Inflammatory macrophage (primary cell): ENCODE results near the gene WDR86.

Source experiments
- DNase-seq, 2 donors: peaks; one replicate each; pipeline ENCODE4 v3.0.0-alpha.2; 2020 to 2022

The WDR86 gene

GRCh38 chr7:151439855-151440798, 30.3 kb upstream of the WDR86 start, which contains the start of gene CRYGN:
Gene CRYGN, minus strand, starts transcription at chr7:151440141. Its CDS starts 224 bp downstream, at chr7:151439917.
- DNase-seq: no peak

- no peak for DNase-seq
Measured at GRCh38 chr7:151438864-151439601, 29.2 kb upstream of the WDR86 start.

- no peak for DNase-seq
Measured at GRCh38 chr7:151437866-151438516, 28.2 kb upstream of the WDR86 start.

- no peak for DNase-seq
Measured at GRCh38 chr7:151437159-151437553, 27.3 kb upstream of the WDR86 start.

GRCh38 chr7:151436446-151437158, 26.8 kb upstream of the WDR86 start:
- DNase-seq: no peak

- no peak for DNase-seq
Measured at GRCh38 chr7:151435971-151436370, 26.1 kb upstream of the WDR86 start.

- DNase-seq: no peak
Measured at GRCh38 chr7:151435103-151435916, 25.5 kb upstream of the WDR86 start.

GRCh38 chr7:151434549-151434948, 24.7 kb upstream of the WDR86 start:
- DNase-seq: no peak

GRCh38 chr7:151433721-151434400, 24.0 kb upstream of the WDR86 start:
- DNase-seq: no peak

- DNase-seq: no peak
Measured at GRCh38 chr7:151432658-151433521, 23.1 kb upstream of the WDR86 start.

GRCh38 chr7:151431768-151432311, 22.0 kb upstream of the WDR86 start:
- DNase-seq: no peak

GRCh38 chr7:151431281-151431767, 21.5 kb upstream of the WDR86 start:
- DNase-seq: no peak

GRCh38 chr7:151430391-151431205, 20.8 kb upstream of the WDR86 start:
- no peak for DNase-seq

- no peak for DNase-seq
Measured at GRCh38 chr7:151429560-151430331, 19.9 kb upstream of the WDR86 start.

- DNase-seq: no peak
Measured at GRCh38 chr7:151429237-151429559, 19.4 kb upstream of the WDR86 start.

GRCh38 chr7:151428378-151429236, 18.8 kb upstream of the WDR86 start:
- DNase-seq: no peak
